ENCODE results near the gene ZNF541.

DNA sequence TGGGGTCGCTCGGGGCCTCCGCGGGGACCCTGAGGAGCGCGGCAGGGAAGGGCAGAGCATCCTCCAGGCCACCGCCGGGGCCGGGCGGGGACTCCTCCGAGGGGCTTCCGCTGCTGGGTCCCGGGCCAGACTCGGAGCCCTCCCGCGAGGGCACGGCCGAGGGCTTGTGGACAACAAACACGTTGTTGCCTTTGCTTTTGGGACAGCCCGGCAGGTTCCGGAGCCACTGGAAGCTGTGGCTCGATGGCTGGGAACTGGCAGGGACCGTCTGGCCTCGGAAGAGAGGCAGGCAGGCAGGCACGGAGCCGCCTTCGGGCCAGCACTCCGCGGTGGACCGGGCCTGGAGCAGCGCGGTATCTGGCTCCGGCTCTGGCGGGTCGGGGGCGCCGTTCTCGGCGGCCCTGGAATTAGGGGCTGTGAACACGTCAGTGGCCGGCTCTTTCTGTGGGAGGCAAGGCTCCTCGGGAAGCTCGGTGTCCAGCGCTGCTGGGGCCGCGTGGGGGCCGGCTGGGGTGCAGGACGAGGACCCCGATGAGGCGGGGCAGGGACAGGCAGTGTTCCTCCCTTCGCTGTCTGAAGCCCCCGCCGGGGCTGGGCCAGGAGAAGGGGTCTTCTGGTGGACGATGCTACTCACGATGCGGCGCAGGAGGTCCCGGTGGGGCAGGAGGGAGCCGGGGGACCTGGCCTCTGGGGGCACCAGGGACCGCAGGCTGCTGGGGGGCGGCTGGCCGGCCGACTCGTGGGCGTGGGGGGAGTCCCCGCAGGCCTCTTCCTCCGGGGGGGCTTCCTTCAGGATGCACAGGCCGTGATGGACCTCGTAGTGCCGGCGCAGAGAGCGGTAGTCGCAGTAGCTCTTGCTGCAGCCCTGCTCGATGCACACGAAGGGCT lies 27.6 kb downstream of the ZNF541 start:
- TF ChIP-seq, protein P1, sequence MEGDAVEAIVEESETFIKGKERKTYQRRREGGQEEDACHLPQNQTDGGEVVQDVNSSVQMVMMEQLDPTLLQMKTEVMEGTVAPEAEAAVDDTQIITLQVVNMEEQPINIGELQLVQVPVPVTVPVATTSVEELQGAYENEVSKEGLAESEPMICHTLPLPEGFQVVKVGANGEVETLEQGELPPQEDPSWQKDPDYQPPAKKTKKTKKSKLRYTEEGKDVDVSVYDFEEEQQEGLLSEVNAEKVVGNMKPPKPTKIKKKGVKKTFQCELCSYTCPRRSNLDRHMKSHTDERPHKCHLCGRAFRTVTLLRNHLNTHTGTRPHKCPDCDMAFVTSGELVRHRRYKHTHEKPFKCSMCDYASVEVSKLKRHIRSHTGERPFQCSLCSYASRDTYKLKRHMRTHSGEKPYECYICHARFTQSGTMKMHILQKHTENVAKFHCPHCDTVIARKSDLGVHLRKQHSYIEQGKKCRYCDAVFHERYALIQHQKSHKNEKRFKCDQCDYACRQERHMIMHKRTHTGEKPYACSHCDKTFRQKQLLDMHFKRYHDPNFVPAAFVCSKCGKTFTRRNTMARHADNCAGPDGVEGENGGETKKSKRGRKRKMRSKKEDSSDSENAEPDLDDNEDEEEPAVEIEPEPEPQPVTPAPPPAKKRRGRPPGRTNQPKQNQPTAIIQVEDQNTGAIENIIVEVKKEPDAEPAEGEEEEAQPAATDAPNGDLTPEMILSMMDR (IDR thresholded peaks at IDR 0.05; ENCODE audit: low read depth, low read length): no peak
- no peak for TF ChIP-seq EZH2phosphoT487 (IDR thresholded peaks at IDR 0.05; ENCODE audit: low read depth)

Data from OCI-LY3 (cell line).